Ascending aorta (tissue), 2 donors: ENCODE measurements around the gene GPC5. TPM values are rescaled to one million over a fixed set of nuclear protein-coding genes. Genes with fewer than 3 reads are reported as not detected.

Source experiments
- DNase-seq, 2 donors: peaks; one replicate each; pipeline ENCODE4 v3.0.0-alpha.2; 2019; ENCODE audit warnings: low spot score in 2 of 2
- H3K27ac ChIP-seq, 2 donors: fragments of 200-600 bp; sonication (generic); one replicate each; pipeline ENCODE4 v1.5.1; 2016 to 2017; ENCODE audit warnings: mild to moderate bottlenecking in 1 of 2
- H3K27me3 ChIP-seq: fragments of 200-600 bp; sonication (generic); one replicate; pipeline ENCODE4 v1.5.1; 2017
- H3K36me3 ChIP-seq, 2 donors: fragments of 200-600 bp; sonication (generic); one replicate each; pipeline ENCODE4 v1.5.1; 2016
- H3K4me1 ChIP-seq, 2 donors: fragments of 200-600 bp; sonication (generic); one replicate each; pipeline ENCODE4 v1.5.1; 2016 to 2017; ENCODE audit warnings: mild to moderate bottlenecking in 1 of 2
- H3K4me3 ChIP-seq, 2 donors: fragments of 200-600 bp; sonication (generic); one replicate each; pipeline ENCODE4 v1.5.1; 2016 to 2017; ENCODE audit warnings: mild to moderate bottlenecking in 1 of 2
- H3K9me3 ChIP-seq, 2 donors: fragments of 200-600 bp; sonication (generic); one replicate each; pipeline ENCODE4 v1.5.1; 2016
- intact Hi-C: fragments of 100-400 bp; cut with DNase I; formaldehyde crosslinking; loops from one replicate; pipeline ENCODE4 v1.15.1; 2023
- total RNA-seq: library from RNA; depleted of rRNA; stranded (reverse); fragments of >200 nt; gene quantifications from one replicate; pipeline ENCODE4 v1.1.0, GENCODE V29; 2016
- TF ChIP-seq, protein P1 (sequence below), 3 experiments: fragments of 200-600 bp in 2 of 3; fragments of 450-650 bp in 1 of 3; sonication (generic) in 2 of 3; IDR thresholded peaks; one replicate each; pipeline ENCODE4 v1.5.1; 2016 to 2019; ENCODE audit warnings: antibody characterized with exemption in 3 of 3, mild to moderate bottlenecking in 1 of 3, moderate library complexity in 1 of 3

The GPC5 gene
- total RNA-seq, 1 donor from 2014 or later: not detected

DNA sequence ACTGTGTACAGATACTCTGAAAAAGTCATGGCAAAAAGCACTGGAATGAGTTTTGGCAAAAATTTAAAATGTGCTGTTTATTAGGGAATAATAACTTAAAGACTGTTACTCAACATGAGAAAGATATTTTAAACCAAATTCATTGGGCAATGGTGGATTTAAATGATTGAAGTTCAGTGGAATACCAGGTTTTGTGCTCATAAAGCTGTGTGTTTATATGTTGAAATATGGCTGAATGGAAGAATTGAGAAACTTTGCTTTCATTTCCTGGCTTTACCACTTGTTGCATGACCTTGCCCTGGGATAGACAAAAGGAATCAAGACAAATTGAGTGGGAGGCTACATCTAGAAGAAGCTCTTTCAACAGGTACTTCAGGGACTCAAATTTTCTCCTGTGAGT is 246.4 kb downstream of the GPC5 start:
- no peak for DNase-seq
- no peaks in the 10 kb centered on the region for H3K36me3 ChIP-seq
- no peaks in the 10 kb centered on the region for H3K9me3 ChIP-seq
- intact Hi-C loops: no loop called here
- H3K4me1 ChIP-seq: no peaks in the 10 kb centered on the region
- TF ChIP-seq, protein P1, sequence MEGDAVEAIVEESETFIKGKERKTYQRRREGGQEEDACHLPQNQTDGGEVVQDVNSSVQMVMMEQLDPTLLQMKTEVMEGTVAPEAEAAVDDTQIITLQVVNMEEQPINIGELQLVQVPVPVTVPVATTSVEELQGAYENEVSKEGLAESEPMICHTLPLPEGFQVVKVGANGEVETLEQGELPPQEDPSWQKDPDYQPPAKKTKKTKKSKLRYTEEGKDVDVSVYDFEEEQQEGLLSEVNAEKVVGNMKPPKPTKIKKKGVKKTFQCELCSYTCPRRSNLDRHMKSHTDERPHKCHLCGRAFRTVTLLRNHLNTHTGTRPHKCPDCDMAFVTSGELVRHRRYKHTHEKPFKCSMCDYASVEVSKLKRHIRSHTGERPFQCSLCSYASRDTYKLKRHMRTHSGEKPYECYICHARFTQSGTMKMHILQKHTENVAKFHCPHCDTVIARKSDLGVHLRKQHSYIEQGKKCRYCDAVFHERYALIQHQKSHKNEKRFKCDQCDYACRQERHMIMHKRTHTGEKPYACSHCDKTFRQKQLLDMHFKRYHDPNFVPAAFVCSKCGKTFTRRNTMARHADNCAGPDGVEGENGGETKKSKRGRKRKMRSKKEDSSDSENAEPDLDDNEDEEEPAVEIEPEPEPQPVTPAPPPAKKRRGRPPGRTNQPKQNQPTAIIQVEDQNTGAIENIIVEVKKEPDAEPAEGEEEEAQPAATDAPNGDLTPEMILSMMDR (IDR thresholded peaks at IDR 0.05): no peak
- H3K27ac ChIP-seq: no peak overlapping the region
- H3K27me3 ChIP-seq: no peaks in the 10 kb centered on the region
- no peak overlapping the region for H3K4me3 ChIP-seq

- H3K36me3 ChIP-seq: no peaks in the 10 kb centered on the region
- intact Hi-C loops: no loop called here
- no peak overlapping the region for H3K4me3 ChIP-seq
- no peaks in the 10 kb centered on the region for H3K27me3 ChIP-seq
- TF ChIP-seq, protein P1 (IDR thresholded peaks at IDR 0.05): peak in 1 of 3 experiments; percentile 19
- no peaks in the 10 kb centered on the region for H3K9me3 ChIP-seq
- DNase-seq: no peak
- no peaks in the 10 kb centered on the region for H3K4me1 ChIP-seq
- no peak overlapping the region for H3K27ac ChIP-seq
These were observed 249.1 kb downstream of the GPC5 start for GRCh38 chr13:91647361-91647990.

- Histone ChIP-seq H3K36me3 (no peaks in the 10 kb centered on the region), H3K27me3 (no peaks in the 10 kb centered on the region), H3K4me1 (no peaks in the 10 kb centered on the region), H3K27ac (no peak overlapping the region), H3K9me3 (no peaks in the 10 kb centered on the region), H3K4me3 (no peak overlapping the region)
- TF ChIP-seq, protein P1 (IDR thresholded peaks at IDR 0.05): no peak
- no peak for DNase-seq
- intact Hi-C loops: no loop called here
These were observed 249.6 kb downstream of the GPC5 start for GRCh38 chr13:91648012-91648411.

GRCh38 chr13:91649456-91649855 is 251.0 kb downstream of the GPC5 start:
- no peak overlapping the region for H3K4me3 ChIP-seq
- H3K27me3 ChIP-seq: no peaks in the 10 kb centered on the region
- H3K9me3 ChIP-seq: no peaks in the 10 kb centered on the region
- DNase-seq: no peak
- no peak overlapping the region for H3K27ac ChIP-seq
- H3K4me1 ChIP-seq: no peaks in the 10 kb centered on the region
- intact Hi-C loops: no loop called here
- no peaks in the 10 kb centered on the region for H3K36me3 ChIP-seq
- TF ChIP-seq, protein P1 (IDR thresholded peaks at IDR 0.05): no peak

GRCh38 chr13:91652404-91653301 is 254.2 kb downstream of the GPC5 start:
- H3K27ac ChIP-seq: no peak overlapping the region
- no peaks in the 10 kb centered on the region for H3K36me3 ChIP-seq
- no peak for DNase-seq
- no peaks in the 10 kb centered on the region for H3K4me1 ChIP-seq
- intact Hi-C loops: no loop called here
- no peaks in the 10 kb centered on the region for H3K27me3 ChIP-seq
- no peak overlapping the region for H3K4me3 ChIP-seq
- TF ChIP-seq, protein P1 (IDR thresholded peaks at IDR 0.05): no peak
- H3K9me3 ChIP-seq: no peaks in the 10 kb centered on the region
